ENCODE data around the gene DRAM1.
"Not testable (repeated sequence)": the region's sequence is repeated elsewhere in the genome, so short reads cannot be mapped to it uniquely, and the experiment has no call there.

DRAM1 gene

GRCh38 chr12:101847325-101847724, 30.1 kb upstream of the DRAM1 start:
- Histone ChIP-seq H3K27me3 (ENCODE audit: control insufficient read depth, insufficient read depth, low read length) (no peaks in the 10 kb centered on the region), H3K4me1 (ENCODE audit: control insufficient read depth, insufficient read depth, low read length) (no peaks in the 10 kb centered on the region), H3K4me3 (ENCODE audit: low read length) (no peak overlapping the region), H3K36me3 (ENCODE audit: control insufficient read depth, insufficient read depth, low read length) (no peaks in the 10 kb centered on the region), H3K9ac (ENCODE audit: low read length) (no peak overlapping the region), H3K9me3 (ENCODE audit: control insufficient read depth, low read length) (no peaks in the 10 kb centered on the region)

- no peak overlapping the region for H3K9ac ChIP-seq (ENCODE audit: low read length)
- no peaks in the 10 kb centered on the region for H3K4me1 ChIP-seq (ENCODE audit: control insufficient read depth, insufficient read depth, low read length)
- H3K27me3 ChIP-seq (ENCODE audit: control insufficient read depth, insufficient read depth, low read length) = no peaks in the 10 kb centered on the region
- H3K4me3 ChIP-seq (ENCODE audit: low read length) = no peak overlapping the region
- no peaks in the 10 kb centered on the region for H3K9me3 ChIP-seq (ENCODE audit: control insufficient read depth, low read length)
- no peaks in the 10 kb centered on the region for H3K36me3 ChIP-seq (ENCODE audit: control insufficient read depth, insufficient read depth, low read length)
Measured at GRCh38 chr12:101850199-101850598, 27.2 kb upstream of the DRAM1 start.

- Histone ChIP-seq H3K9ac (ENCODE audit: low read length) (no peak overlapping the region), H3K9me3 (ENCODE audit: control insufficient read depth, low read length) (no peaks in the 10 kb centered on the region), H3K36me3 (ENCODE audit: control insufficient read depth, insufficient read depth, low read length) (no peaks in the 10 kb centered on the region), H3K4me3 (ENCODE audit: low read length) (no peak overlapping the region), H3K4me1 (ENCODE audit: control insufficient read depth, insufficient read depth, low read length) (no peaks in the 10 kb centered on the region), H3K27me3 (ENCODE audit: control insufficient read depth, insufficient read depth, low read length) (no peaks in the 10 kb centered on the region)
Measured at GRCh38 chr12:101852998-101853397, 24.4 kb upstream of the DRAM1 start.

- no peak overlapping the region for H3K4me3 ChIP-seq (ENCODE audit: low read length)
- H3K9me3 ChIP-seq (ENCODE audit: control insufficient read depth, low read length) = no peaks in the 10 kb centered on the region
- no peaks in the 10 kb centered on the region for H3K36me3 ChIP-seq (ENCODE audit: control insufficient read depth, insufficient read depth, low read length)
- no peak overlapping the region for H3K9ac ChIP-seq (ENCODE audit: low read length)
- no peaks in the 10 kb centered on the region for H3K4me1 ChIP-seq (ENCODE audit: control insufficient read depth, insufficient read depth, low read length)
- H3K27me3 ChIP-seq (ENCODE audit: control insufficient read depth, insufficient read depth, low read length) = no peaks in the 10 kb centered on the region
Measured at GRCh38 chr12:101854747-101855146, 22.6 kb upstream of the DRAM1 start.

- no peaks in the 10 kb centered on the region for H3K36me3 ChIP-seq (ENCODE audit: control insufficient read depth, insufficient read depth, low read length)
- H3K9me3 ChIP-seq (ENCODE audit: control insufficient read depth, low read length) = no peaks in the 10 kb centered on the region
- no peak overlapping the region for H3K4me3 ChIP-seq (ENCODE audit: low read length)
- H3K27me3 ChIP-seq (ENCODE audit: control insufficient read depth, insufficient read depth, low read length) = no peaks in the 10 kb centered on the region
- no peak overlapping the region for H3K9ac ChIP-seq (ENCODE audit: low read length)
- no peaks in the 10 kb centered on the region for H3K4me1 ChIP-seq (ENCODE audit: control insufficient read depth, insufficient read depth, low read length)
Measured at GRCh38 chr12:101855364-101855884, 22.0 kb upstream of the DRAM1 start.

GRCh38 chr12:101855976-101856375, 21.4 kb upstream of the DRAM1 start:
- Histone ChIP-seq H3K4me3 (ENCODE audit: low read length) (no peak overlapping the region), H3K9ac (ENCODE audit: low read length) (no peak overlapping the region), H3K36me3 (ENCODE audit: control insufficient read depth, insufficient read depth, low read length) (no peaks in the 10 kb centered on the region), H3K27me3 (ENCODE audit: control insufficient read depth, insufficient read depth, low read length) (no peaks in the 10 kb centered on the region), H3K4me1 (ENCODE audit: control insufficient read depth, insufficient read depth, low read length) (no peaks in the 10 kb centered on the region), H3K9me3 (ENCODE audit: control insufficient read depth, low read length) (no peaks in the 10 kb centered on the region)

- not testable (repeated sequence) for H3K27me3 ChIP-seq (ENCODE audit: control insufficient read depth, insufficient read depth, low read length); H3K4me3 ChIP-seq (ENCODE audit: low read length); H3K36me3 ChIP-seq (ENCODE audit: control insufficient read depth, insufficient read depth, low read length); H3K4me1 ChIP-seq (ENCODE audit: control insufficient read depth, insufficient read depth, low read length); H3K9me3 ChIP-seq (ENCODE audit: control insufficient read depth, low read length); H3K9ac ChIP-seq (ENCODE audit: low read length)
Measured at GRCh38 chr12:101856614-101857013, 20.8 kb upstream of the DRAM1 start.

GRCh38 chr12:101857043-101857558, 20.3 kb upstream of the DRAM1 start:
- Histone ChIP-seq H3K36me3 (ENCODE audit: control insufficient read depth, insufficient read depth, low read length) (no peaks in the 10 kb centered on the region), H3K4me3 (ENCODE audit: low read length) (no peak overlapping the region), H3K9me3 (ENCODE audit: control insufficient read depth, low read length) (no peaks in the 10 kb centered on the region), H3K27me3 (ENCODE audit: control insufficient read depth, insufficient read depth, low read length) (no peaks in the 10 kb centered on the region), H3K4me1 (ENCODE audit: control insufficient read depth, insufficient read depth, low read length) (no peaks in the 10 kb centered on the region), H3K9ac (ENCODE audit: low read length) (no peak overlapping the region)

- Histone ChIP-seq H3K9ac (ENCODE audit: low read length) (no peak overlapping the region), H3K36me3 (ENCODE audit: control insufficient read depth, insufficient read depth, low read length) (no peaks in the 10 kb centered on the region), H3K9me3 (ENCODE audit: control insufficient read depth, low read length) (no peaks in the 10 kb centered on the region), H3K4me3 (ENCODE audit: low read length) (no peak overlapping the region), H3K27me3 (ENCODE audit: control insufficient read depth, insufficient read depth, low read length) (no peaks in the 10 kb centered on the region), H3K4me1 (ENCODE audit: control insufficient read depth, insufficient read depth, low read length) (no peaks in the 10 kb centered on the region)
Measured at GRCh38 chr12:101858361-101858760, 19.0 kb upstream of the DRAM1 start.

GRCh38 chr12:101859664-101860607, 17.4 kb upstream of the DRAM1 start:
- Histone ChIP-seq H3K36me3 (ENCODE audit: control insufficient read depth, insufficient read depth, low read length) (no peaks in the 10 kb centered on the region), H3K9ac (ENCODE audit: low read length) (no peak overlapping the region), H3K9me3 (ENCODE audit: control insufficient read depth, low read length) (no peaks in the 10 kb centered on the region), H3K27me3 (ENCODE audit: control insufficient read depth, insufficient read depth, low read length) (no peaks in the 10 kb centered on the region), H3K4me3 (ENCODE audit: low read length) (no peak overlapping the region), H3K4me1 (ENCODE audit: control insufficient read depth, insufficient read depth, low read length) (no peaks in the 10 kb centered on the region)

GRCh38 chr12:101861688-101862087, 15.7 kb upstream of the DRAM1 start:
- H3K4me1 ChIP-seq (ENCODE audit: control insufficient read depth, insufficient read depth, low read length); H3K36me3 ChIP-seq (ENCODE audit: control insufficient read depth, insufficient read depth, low read length); H3K9me3 ChIP-seq (ENCODE audit: control insufficient read depth, low read length); H3K4me3 ChIP-seq (ENCODE audit: low read length); H3K27me3 ChIP-seq (ENCODE audit: control insufficient read depth, insufficient read depth, low read length); H3K9ac ChIP-seq (ENCODE audit: low read length): not testable (repeated sequence)

- H3K9me3 ChIP-seq (ENCODE audit: control insufficient read depth, low read length) = no peaks in the 10 kb centered on the region
- no peaks in the 10 kb centered on the region for H3K27me3 ChIP-seq (ENCODE audit: control insufficient read depth, insufficient read depth, low read length)
- H3K4me1 ChIP-seq (ENCODE audit: control insufficient read depth, insufficient read depth, low read length) = no peaks in the 10 kb centered on the region
- H3K36me3 ChIP-seq (ENCODE audit: control insufficient read depth, insufficient read depth, low read length) = no peaks in the 10 kb centered on the region
- H3K9ac ChIP-seq (ENCODE audit: low read length) = no peak overlapping the region
- no peak overlapping the region for H3K4me3 ChIP-seq (ENCODE audit: low read length)
Measured at GRCh38 chr12:101862245-101862644, 15.1 kb upstream of the DRAM1 start.
